GM18526 (cell line): ENCODE data around the gene PRRT1B.

Experiments
- POLR2A ChIP-seq: IDR thresholded peaks from 3 replicates; pipeline ENCODE4 v1.6.1; 2011; ENCODE audit not compliant: insufficient read length; ENCODE audit errors: extremely low read depth

PRRT1B gene

DNA sequence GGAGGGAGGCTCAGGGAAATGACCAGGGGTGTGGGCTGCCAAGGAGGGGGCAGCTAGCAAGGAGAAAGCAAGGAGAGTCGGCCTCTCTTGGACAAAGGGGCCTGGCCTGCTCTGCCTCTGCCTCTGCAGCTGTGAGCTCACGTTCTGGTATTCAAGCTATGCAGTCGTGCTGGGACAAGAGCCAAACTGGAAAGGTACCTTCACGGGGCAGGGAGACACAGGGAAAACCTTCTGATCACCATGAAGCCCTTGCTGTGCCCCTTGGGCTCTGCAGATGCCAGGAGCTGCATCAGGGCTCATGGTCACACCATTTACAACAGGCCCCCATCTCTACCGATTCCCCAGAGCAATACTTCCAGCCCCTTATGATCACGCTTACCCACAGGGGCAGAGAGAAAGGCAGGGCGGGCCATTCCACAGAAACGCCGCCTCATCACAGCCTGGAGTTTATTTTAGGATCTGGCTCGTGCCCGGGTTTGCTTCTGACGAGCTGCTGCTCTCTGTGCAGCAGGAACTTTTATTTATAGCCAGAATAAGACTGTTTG, 63.2 kb downstream of the PRRT1B start:
- no peak for TF ChIP-seq POLR2A
